ENCODE measurements around the gene EMX1. TPM values are rescaled to one million over a fixed set of nuclear protein-coding genes. Genes with fewer than 3 reads are reported as not detected.
"Not testable (repeated sequence)": the region's sequence is repeated elsewhere in the genome, so short reads cannot be mapped to it uniquely, and the experiment has no call there.

Gene EMX1
- total RNA-seq, 1 donor from 2014 or later, result not detected

DNA sequence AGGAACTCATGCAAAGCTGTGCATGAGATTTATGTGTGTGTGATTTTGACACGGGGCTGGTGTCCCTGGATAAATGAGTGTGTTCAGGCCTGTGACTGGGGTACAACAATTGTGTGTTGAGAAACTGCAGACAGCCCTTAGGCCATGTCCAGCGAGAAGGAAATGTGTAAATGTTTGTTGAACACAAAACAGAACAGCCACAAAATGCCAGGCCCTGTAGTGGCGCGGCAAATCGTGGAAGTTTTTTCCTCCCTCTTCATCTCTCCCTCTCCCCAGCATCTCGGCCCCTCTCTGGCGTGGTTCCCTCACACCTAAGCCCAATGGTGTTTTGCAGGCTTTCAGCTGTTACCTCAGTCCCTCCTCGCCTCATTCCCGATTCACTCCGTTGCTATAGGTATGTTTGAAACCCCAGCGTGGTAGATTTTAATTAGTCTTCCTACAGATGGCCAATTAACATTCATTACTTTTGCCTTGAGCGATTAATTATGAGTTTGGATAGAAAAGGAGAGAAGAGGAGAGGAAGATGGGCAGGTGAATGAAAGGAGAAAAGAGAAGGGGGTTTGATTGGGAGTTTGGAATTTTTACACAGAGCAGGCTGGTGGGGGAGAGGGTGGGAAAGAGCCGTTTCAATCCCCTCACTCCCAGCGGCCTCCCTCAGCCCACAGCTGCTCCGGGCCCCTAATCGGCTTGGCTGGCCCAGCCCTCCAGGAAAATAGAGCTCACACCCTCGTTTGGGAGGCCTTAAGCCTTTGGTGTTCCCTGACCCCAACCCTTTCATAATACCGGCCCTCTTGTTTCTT lies 19.3 kb upstream of the EMX1 start:
- intact Hi-C loops (cut with DNase I), result no loop called here
- no peak for DNase-seq (ENCODE audit: low spot score)

DNA sequence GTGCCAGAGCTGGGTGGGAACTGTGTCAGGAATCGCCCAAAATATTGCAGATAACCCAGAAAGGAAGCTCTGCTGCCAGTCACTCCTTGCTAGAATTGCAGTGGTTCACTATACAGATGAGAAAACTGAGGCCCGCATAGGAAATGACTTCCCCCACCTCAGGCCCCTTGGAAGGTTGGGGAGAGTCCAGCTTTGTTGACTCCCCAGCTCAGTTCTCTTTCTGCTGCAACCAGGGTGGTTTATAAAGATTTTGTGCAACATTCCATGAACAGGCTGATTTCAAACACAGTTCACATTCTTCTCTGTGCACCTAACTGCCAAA lies 18.8 kb upstream of the EMX1 start:
- intact Hi-C loops (cut with DNase I), result no loop called here
- no peak for DNase-seq (ENCODE audit: low spot score)

DNA sequence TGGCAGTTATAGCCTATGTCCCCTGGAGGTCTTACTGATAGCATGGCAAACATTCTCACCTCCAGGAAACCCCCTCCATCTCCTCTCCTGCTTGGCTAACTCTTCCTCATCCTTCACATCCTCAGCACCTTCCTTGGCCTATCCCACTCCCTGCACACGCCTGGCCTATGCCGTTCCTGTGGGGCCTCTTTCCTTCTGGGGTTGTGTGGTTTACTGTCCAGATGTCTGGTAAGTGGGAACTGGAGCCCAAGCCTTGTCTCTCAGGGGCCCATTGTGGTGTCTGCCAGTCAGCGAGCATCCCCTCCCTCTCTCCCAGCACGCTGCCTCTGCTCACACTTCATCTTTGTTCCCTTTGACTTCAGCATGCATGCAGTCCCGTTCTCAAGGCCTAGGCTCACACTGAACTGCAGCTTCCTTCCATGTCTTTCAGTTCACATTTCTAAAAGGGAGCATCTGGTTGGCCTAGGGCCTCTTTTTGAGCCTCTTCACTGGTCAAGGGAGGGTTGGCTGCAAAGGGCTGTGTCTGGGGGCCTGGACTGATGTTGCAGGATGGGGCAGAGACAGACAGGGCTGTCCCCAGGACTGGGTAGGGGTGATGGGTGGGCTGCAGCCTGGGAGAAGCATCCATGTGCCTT lies 17.0 kb upstream of the EMX1 start:
- intact Hi-C loops (cut with DNase I), result no loop called here
- no peak for DNase-seq (ENCODE audit: low spot score)

DNA sequence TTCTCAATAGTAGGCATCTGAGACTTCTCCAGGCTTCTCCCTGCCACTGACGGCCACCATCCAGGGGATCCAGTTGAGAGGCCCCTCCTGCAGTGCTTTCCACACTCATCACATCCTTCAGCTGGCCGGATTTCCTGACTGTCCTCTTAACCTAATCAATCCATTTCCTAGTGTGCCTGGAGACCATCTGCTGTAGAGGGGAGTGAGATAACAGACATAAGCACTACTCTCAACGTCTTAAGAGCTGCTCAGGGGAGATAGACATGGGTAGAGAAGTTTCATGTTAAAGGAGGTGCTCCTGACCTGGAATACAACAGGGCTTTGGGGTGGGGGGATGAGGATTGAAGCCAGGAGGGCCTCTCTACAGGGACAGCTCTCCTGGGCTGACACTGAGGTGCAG lies 15.9 kb upstream of the EMX1 start:
- intact Hi-C loops (cut with DNase I), result no loop called here
- DNase-seq (ENCODE audit: low spot score), result no peak

GRCh38 chr2:72907369-72907768 lies 9.9 kb upstream of the EMX1 start:
- DNase-seq (ENCODE audit: low spot score); intact Hi-C loops (cut with DNase I): not testable (repeated sequence)

- DNase-seq (ENCODE audit: low spot score), result no peak
- intact Hi-C loops (cut with DNase I), result no loop called here
Observed at GRCh38 chr2:72908741-72909140, 8.6 kb upstream of the EMX1 start.

GRCh38 chr2:72911256-72911655 lies 6.1 kb upstream of the EMX1 start:
- DNase-seq (ENCODE audit: low spot score), result no peak
- intact Hi-C loops (cut with DNase I), result no loop called here

DNA sequence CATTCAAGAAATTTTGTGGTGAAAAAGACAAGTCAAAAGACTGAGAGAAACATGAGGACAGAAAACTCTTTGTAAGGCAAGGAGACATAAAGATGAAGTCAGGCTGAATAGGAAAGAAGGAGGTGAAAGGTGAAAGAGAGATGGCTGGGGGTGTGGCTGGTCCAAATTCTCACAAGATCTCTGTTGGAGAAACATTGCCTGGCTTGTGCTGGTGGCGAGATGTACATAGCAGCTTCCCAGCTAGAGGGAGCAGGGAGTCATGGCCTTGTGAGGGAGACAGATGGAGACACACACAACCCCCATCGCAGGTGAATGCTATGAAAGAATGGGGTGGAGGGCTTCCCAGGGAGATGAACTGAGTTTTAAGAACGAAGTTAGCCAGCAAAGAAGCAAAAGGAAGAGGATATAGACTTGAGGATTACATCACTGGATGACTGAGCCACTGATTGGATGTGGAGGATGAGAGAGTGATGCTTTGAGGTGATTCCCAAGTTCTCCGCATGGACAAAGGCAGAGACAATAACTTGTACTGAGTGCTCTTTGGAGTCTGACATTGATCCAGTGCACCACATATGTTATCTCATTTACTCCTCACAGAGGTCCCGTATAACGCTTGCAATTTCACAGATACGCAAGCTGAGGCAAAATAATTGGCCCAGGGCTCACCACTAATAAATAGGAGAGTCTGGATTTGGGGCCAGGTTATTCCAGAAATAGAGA lies 3.7 kb upstream of the EMX1 start:
- intact Hi-C loops (cut with DNase I), result no loop called here
- DNase-seq (ENCODE audit: low spot score), result no peak

DNA sequence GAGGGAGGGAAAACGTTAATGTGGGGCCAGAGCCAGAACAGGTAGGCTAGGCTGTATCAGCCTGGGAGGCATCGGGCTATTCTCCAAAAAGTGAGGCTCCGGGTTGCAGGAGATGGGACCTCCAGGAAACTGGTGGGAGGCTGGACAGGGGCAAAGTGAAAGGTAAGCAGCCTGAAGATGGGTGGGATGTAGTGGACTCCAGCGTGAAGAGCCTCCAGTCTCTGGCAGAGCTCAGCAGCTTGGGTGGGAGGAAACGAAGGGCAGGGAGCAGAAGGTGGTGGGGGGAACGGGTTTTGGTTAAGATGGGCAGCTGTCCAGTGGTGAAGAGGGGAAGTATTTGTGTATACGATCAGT lies 3.1 kb upstream of the EMX1 start:
- no peak for DNase-seq (ENCODE audit: low spot score)
- intact Hi-C loops (cut with DNase I), result no loop called here

- no peak for DNase-seq (ENCODE audit: low spot score)
- intact Hi-C loops (cut with DNase I), result no loop called here
Observed at GRCh38 chr2:72914589-72915319, 2.6 kb upstream of the EMX1 start.

DNA sequence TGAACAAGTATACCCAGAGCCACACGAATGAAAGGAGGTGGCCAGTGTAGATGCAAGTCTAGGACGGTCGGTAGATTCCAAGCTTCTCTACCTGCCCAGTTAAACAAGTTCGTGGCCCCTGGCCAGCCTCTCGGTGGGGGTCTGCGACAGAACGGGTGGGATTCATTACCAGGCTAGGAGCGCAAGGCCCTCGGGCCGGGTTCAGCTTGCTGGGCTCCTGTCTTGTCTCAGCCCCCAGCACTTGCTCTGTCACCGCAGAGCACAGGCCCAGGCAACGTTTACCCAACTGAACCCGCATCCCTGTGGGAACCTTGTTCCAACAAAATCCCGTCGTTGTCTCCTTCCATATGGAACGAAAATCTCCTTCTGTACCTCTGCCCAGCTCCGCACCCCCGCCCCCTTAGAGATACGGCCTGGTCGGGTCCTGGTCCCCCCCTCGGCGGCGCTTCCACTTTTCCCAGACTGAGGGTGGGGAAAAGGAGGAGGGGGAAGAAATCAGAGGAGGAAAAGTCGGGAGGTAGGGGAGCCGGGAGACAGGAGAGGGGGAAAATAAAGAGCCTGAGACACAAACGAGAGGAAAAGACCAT lies 1.9 kb upstream of the EMX1 start:
- intact Hi-C loops (cut with DNase I), result no loop called here
- no peak for DNase-seq (ENCODE audit: low spot score)

GRCh38 chr2:72915907-72916742 lies 1.2 kb upstream of the EMX1 start:
- intact Hi-C loops (cut with DNase I), result no loop called here
- peak; percentile 74 for DNase-seq (ENCODE audit: low spot score)

DNA sequence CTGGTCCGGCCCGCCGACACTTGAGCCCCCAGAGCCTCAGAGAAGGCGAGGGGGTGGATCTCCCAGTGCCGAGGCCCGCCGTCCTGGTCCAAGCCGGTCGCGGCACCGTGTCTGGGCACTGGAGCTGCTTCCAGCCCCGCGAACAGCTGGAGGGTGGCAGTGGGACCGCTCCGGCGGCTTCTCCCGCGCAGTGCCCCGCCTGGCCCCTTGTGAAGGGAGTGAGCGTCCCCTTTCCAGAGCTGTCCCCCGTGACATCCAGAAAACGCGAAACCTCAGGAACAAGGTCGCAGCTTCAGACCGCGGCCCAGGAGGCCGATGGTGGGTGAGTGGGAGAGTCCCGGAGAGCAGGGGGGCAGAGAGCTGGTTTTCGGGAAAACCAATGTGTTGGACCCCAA lies 579 bp upstream of the EMX1 start:
- DNase-seq (ENCODE audit: low spot score), result no peak
- intact Hi-C loops (cut with DNase I), result no loop called here

DNA sequence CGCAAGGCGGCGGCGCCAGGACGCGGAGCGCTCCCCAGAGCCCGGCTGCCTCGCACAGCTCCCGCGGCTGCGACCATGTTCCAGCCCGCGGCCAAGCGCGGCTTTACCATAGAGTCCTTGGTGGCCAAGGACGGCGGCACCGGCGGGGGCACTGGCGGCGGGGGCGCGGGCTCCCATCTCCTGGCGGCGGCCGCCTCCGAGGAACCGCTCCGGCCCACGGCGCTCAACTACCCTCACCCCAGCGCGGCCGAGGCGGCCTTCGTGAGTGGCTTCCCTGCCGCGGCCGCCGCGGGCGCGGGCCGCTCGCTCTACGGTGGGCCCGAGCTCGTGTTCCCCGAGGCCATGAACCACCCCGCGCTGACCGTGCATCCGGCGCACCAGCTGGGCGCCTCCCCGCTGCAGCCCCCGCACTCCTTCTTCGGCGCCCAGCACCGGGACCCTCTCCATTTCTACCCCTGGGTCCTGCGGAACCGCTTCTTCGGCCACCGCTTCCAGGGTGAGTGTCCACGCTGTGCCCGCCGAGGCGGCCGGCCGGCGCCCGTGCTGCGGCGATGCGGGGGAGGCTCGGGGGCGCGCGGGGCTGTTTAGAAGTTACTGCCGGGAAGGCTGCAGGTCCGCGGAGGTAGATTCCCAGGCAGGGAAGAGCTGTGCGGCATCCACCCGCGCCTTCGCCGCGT lies 696 bp downstream of the EMX1 start:
- no peak for DNase-seq (ENCODE audit: low spot score)
- intact Hi-C loops (cut with DNase I), result no loop called here

DNA sequence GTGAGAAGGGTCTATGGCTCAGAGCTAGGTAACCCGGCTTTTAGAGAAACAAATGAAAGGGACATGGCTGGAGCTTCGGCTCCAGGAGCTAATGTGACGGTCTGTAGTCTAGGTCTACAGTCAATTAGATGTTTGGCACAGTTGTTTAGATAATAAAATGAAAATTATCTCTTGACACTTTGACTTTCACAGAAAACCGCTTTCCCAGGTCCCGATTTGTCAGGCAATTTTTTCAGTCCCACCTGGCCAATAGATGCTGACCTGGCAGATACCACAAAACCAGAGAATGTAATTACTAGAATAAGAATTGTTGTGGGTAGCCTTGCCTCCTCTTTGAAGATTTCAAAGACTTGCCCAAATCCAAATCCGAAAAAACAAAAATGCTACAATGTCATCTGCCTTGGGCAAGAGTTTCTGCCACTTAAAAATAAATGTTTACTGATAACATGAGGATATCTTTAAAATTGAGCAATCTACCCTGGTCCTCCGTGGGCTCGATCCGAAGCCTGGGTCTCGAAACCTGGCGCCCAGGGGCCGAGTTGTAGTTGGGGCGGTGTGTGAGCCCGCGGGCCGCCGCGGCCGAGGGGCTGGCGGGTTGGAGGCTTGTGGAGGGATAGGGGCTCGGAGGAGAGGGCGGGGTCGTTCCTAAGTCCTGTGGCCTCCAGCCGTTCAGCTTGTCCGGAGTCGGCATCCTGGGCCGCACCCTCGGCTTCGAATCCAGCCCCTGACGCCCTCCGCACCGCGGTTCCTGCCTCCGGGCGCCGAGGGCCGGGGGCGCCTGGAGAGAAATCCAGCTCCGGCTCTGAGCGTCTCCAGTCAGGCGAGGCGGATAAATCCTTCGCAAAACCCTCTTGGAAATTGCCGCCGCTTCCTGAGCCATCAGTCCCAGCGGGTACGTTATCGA lies 2.3 kb downstream of the EMX1 start:
- intact Hi-C loops (cut with DNase I), result no loop called here

GRCh38 chr2:72920318-72921087 lies 3.2 kb downstream of the EMX1 start:
- intact Hi-C loops (cut with DNase I), result no loop called here
- DNase-seq (ENCODE audit: low spot score), result no peak

More for the DNA sequence above, 2.3 kb downstream of the EMX1 start:
- DNase-seq (ENCODE audit: low spot score), result peak; percentile 63

All from cardiac septum (tissue), 1 donor.